GM19438 (cell line): ENCODE results near the gene CTXND2.
"Not testable (repeated sequence)": the region's sequence is repeated elsewhere in the genome, so short reads cannot be mapped to it uniquely, and the experiment has no call there.

Experiments
- ATAC-seq: cut with Tn5 transposase; IDR thresholded peaks from one replicate; pipeline ENCODE4 v1.9.1; 2021; ENCODE audit warnings: low read depth; ENCODE audit not compliant: unreplicated experiment

The CTXND2 gene

GRCh38 chr1:150888727-150889126 is 1.8 kb downstream of the CTXND2 start:
- ATAC-seq: no peak

DNA sequence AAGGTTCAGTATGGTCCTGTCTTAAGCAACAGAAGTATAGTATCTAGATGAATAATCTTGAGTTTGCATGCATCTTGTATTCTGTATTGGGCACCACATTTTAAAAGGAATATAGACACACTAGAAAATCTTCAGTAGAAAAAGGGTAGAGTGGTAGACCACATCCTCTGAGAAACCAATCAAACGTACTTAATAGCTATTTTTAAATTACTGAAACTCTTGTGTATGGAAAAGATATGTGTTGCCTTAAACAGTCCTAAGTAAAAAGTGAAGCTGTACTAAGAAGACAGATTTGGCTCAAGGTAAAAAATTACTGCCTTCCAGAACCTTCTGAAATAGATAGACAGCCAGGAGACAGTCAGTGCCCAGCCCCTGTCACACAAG is 3.1 kb downstream of the CTXND2 start:
- ATAC-seq: no peak

DNA sequence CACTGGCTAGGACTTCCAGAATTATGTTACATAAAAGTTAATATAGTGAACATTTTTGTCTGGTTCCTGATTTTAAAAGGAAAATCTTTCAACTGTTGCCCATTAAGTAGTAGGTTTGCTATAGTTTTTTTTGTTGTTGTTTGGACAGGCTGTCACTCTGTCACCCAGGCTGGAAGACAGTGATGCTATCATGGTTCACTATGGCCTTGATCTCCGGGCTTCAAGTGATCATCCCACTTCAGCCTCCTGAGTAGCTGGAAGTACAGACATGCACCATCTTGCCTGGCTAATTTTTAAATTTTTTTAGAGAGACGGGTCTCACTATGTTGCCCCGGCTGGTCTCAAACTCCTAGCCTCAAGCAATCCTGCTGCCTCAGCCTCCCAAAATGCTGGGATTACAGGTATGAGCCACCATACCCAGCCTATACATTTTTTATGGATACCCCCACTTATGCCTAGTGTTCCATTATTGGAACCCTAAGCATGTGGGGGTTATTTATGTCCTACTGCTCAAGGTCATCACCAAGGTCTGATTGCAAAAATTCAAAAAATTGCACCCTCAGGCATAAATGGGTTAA is 6.5 kb downstream of the CTXND2 start:
- no peak for ATAC-seq

- no peak for ATAC-seq
Observed at GRCh38 chr1:150895618-150896017, 8.7 kb downstream of the CTXND2 start.

- not testable (repeated sequence) for ATAC-seq
Observed at GRCh38 chr1:150899795-150900194, 12.9 kb downstream of the CTXND2 start.

- ATAC-seq: no peak
Observed at GRCh38 chr1:150902346-150902745, 15.4 kb downstream of the CTXND2 start.

DNA sequence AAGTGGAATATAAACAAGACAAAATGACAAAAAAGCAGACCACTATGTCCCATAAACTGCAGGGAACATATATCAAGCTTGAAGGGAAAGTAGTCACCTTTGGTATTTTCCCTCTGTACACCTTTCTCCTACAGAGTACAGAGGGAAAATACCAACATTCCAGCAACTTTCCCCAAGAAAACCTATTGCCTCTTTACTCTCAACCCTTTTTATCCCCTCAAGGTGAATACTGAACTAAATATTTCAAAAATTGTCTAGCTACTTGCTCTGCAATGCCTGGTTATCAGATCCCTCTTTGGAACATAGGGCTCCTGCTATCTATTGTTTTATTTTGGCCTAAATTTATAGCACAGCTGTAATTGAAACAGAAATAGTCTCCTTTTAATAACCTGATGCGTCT is 15.8 kb downstream of the CTXND2 start:
- no peak for ATAC-seq

GRCh38 chr1:150905301-150905700 is 18.4 kb downstream of the CTXND2 start:
- ATAC-seq: no peak

GRCh38 chr1:150906329-150906728 is 19.4 kb downstream of the CTXND2 start:
- no peak for ATAC-seq

DNA sequence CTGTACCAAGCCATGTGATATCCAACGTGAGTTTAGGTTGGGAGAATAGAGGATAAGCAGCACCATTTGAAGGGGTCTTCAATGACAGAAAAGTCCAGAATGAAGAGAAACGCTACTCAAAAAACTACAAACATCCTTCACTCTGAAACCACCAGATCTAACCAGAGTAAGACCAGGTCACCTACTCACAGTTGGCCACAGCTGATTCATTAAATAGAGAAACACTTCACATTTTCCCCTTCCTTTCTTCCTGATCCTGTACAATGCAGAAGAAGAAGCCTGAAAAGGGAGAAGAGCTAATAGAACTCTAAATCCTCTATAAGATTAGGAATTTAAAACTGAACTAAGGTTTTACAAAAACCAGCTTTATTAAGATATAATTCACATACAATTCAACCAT is 19.9 kb downstream of the CTXND2 start:
- ATAC-seq: no peak

DNA sequence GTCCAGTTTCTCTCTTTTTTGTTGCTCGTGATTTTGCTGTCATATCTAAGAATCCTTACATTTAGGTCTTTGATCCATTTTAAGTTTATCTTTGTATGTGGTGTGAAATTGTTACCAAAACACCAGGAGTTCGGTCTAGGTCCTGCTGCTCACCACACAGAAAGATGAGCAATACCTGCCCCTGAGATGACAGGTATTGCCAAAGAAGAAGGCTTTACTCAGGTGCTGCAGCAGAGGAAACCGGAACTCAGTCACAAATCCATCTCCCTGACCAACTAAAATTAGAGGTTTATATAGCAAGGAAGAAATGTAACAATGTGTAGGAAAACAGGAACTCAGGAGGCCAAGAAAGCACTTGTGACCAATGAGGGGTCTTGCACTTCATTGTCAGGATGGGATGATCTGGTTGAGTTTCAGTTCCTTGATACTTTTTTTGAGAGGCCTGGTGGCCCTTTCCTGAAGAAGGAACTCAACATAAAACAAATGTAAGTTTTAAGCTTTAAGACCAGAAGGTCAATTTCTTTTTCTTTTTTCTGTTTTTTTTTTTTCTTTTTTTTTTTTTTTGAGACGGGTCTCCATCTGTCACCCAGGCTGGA is 22.7 kb downstream of the CTXND2 start:
- ATAC-seq: no peak

GRCh38 chr1:150912623-150913022 is 25.7 kb downstream of the CTXND2 start:
- ATAC-seq: no peak

- no peak for ATAC-seq
Observed at GRCh38 chr1:150917387-150917786, 30.5 kb downstream of the CTXND2 start.

DNA sequence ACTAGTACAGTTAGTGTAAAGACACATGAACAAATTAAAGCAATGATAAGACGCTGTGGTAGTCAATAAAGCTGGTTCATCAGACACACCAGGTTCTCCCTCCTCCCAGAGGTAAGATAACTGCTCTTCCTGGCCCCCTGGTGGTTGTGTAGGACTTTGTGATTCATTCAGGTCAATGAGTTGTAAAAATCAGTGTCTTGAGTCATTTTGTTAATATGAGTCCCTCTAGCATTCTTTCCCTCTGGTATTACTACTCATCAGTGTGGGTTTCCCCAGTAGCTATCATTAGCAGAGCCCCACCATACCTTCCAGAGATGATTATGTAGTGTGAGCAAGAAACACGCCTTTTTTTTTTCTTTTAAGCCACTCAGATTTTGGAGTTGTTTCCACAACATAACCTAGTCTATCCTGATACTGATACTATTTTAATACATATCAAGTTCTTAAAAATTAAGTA is 35.6 kb downstream of the CTXND2 start:
- ATAC-seq: no peak

GRCh38 chr1:150925080-150925479 is 38.1 kb downstream of the CTXND2 start:
- ATAC-seq: no peak

- ATAC-seq: peak; percentile 80
Observed at GRCh38 chr1:150926097-150926741, 39.3 kb downstream of the CTXND2 start, which contains the start of gene SETDB1. Gene SETDB1 (plus strand): TSS chr1:150926363. CDS start chr1:150927715, 1,352 bp downstream.

DNA sequence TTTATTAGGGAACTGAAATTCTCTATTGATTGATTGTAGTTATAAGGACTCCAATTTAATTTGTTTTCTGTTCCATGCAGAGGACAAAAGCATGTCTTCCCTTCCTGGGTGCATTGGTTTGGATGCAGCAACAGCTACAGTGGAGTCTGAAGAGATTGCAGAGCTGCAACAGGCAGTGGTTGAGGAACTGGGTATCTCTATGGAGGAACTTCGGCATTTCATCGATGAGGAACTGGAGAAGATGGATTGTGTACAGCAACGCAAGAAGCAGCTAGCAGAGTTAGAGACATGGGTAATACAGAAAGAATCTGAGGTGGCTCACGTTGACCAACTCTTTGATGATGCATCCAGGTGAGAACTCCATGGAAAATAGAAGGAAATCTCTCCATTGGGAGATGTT is 40.7 kb downstream of the CTXND2 start:
- no peak for ATAC-seq

GRCh38 chr1:150928286-150928685 is 41.4 kb downstream of the CTXND2 start:
- no peak for ATAC-seq

DNA sequence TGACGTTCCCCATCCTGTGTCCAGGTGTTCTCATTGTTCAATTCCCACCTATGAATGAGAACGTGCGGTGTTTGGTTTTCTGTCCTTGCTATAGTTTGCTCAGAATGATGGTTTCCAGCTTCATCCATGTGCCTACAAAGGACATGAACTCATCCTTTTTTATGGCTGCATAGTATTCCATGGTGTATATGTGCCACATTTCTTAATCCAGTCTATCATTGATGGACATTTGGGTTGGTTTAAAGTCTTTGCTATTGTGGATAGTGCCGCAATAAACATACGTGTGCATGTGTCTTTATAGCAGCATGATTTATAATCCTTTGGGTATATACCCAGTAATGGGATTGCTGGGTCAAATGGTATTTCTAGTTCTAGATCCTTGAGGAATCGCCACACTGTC is 41.8 kb downstream of the CTXND2 start:
- ATAC-seq: not testable (repeated sequence)

DNA sequence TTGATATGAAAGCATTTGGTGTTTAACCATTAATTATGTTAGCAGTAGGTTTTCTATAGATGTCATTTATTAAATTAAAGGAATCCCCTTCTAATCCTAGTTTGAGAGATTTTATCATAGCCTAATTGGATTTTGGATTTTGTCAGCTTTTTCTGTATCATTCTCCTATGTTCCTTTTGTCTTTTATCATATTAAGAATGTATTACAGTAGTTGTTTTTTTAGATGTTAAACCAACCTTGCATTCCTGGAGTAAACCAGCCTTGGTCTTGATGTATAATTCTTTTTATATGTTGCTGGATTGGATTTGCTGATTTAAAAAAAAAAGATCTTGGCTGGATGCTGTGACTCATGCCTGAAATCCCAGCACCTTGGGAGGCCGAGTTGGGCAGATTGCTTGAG is 44.8 kb downstream of the CTXND2 start:
- no peak for ATAC-seq

- ATAC-seq: no peak
Observed at GRCh38 chr1:150944856-150945255, 57.9 kb downstream of the CTXND2 start.

DNA sequence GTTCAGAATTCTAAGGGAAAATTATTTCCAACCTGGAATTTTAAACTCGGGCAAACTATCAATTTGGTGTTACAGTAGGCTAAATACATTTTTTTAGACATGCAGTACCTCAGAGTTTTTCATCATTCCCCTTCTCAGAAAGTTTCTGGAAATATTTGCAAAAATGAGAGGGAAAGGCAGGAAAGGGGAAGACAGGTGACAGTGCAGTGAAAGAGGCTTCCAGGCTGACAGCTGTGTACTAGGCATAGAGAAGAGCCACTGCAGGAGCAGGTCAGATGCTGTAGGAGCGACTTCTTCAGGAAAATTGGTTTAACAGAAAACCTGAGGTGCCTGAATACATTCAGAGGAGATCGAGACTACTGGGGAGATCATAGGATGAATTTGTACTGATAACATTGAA is 67.8 kb downstream of the CTXND2 start:
- ATAC-seq: no peak
